Measurements from ENCODE around the gene UGT2B17.
"Not testable (repeated sequence)": the region's sequence is repeated elsewhere in the genome, so short reads cannot be mapped to it uniquely, and the experiment has no call there.

UGT2B17 gene

GRCh38 chr4:68576272-68577125, at the start of gene UGT2B17:
Gene UGT2B17 (minus strand): TSS chr4:68576322. CDS start chr4:68568484, 7,838 bp downstream.
- no peak for DNase-seq (ENCODE audit: low read depth, low spot score)

- not testable (repeated sequence) for DNase-seq (ENCODE audit: low read depth, low spot score)
Observed at GRCh38 chr4:68622731-68623130, 46.6 kb upstream of the UGT2B17 start.

- DNase-seq (ENCODE audit: low read depth, low spot score) = no peak
Observed at GRCh38 chr4:68617003-68617698, 41.0 kb upstream of the UGT2B17 start.

GRCh38 chr4:68615699-68616422, 39.7 kb upstream of the UGT2B17 start:
- DNase-seq (ENCODE audit: low read depth, low spot score) = no peak

- DNase-seq (ENCODE audit: low read depth, low spot score) = no peak
Observed at GRCh38 chr4:68613752-68614151, 37.6 kb upstream of the UGT2B17 start.

GRCh38 chr4:68606240-68606639, 30.1 kb upstream of the UGT2B17 start:
- DNase-seq (ENCODE audit: low read depth, low spot score) = no peak

GRCh38 chr4:68599150-68599549, 23.0 kb upstream of the UGT2B17 start:
- no peak for DNase-seq (ENCODE audit: low read depth, low spot score)

GRCh38 chr4:68597482-68597881, 21.4 kb upstream of the UGT2B17 start:
- DNase-seq (ENCODE audit: low read depth, low spot score) = no peak

- no peak for DNase-seq (ENCODE audit: low read depth, low spot score)
Observed at GRCh38 chr4:68594678-68595077, 18.6 kb upstream of the UGT2B17 start.

- no peak for DNase-seq (ENCODE audit: low read depth, low spot score)
Observed at GRCh38 chr4:68593112-68593511, 17.0 kb upstream of the UGT2B17 start.

- DNase-seq (ENCODE audit: low read depth, low spot score) = no peak
Observed at GRCh38 chr4:68592673-68593072, 16.6 kb upstream of the UGT2B17 start.

- no peak for DNase-seq (ENCODE audit: low read depth, low spot score)
Observed at GRCh38 chr4:68591204-68591603, 15.1 kb upstream of the UGT2B17 start.

GRCh38 chr4:68589790-68590189, 13.7 kb upstream of the UGT2B17 start:
- DNase-seq (ENCODE audit: low read depth, low spot score) = no peak

GRCh38 chr4:68582339-68582717, 6.2 kb upstream of the UGT2B17 start:
- no peak for DNase-seq (ENCODE audit: low read depth, low spot score)

GRCh38 chr4:68581383-68582338, 5.5 kb upstream of the UGT2B17 start:
- no peak for DNase-seq (ENCODE audit: low read depth, low spot score)

GRCh38 chr4:68577590-68577989, 1.5 kb upstream of the UGT2B17 start:
- no peak for DNase-seq (ENCODE audit: low read depth, low spot score)

GRCh38 chr4:68575636-68576035, 486 bp downstream of the UGT2B17 start:
- not testable (repeated sequence) for DNase-seq (ENCODE audit: low read depth, low spot score)

- no peak for DNase-seq (ENCODE audit: low read depth, low spot score)
Observed at GRCh38 chr4:68575081-68575480, 1.0 kb downstream of the UGT2B17 start.

- no peak for DNase-seq (ENCODE audit: low read depth, low spot score)
Observed at GRCh38 chr4:68572653-68573170, 3.4 kb downstream of the UGT2B17 start.

GRCh38 chr4:68570122-68570507, 6.0 kb downstream of the UGT2B17 start:
- DNase-seq (ENCODE audit: low read depth, low spot score) = no peak
